Stimulated activated naive CD4-positive, alpha-beta T cell treated with Interleukin-2 at 50 U/mL for 16 hours (primary cell): ENCODE data around the gene PAIP2.
"Not testable (repeated sequence)": the region's sequence is repeated elsewhere in the genome, so short reads cannot be mapped to it uniquely, and the experiment has no call there.

Source experiments
- DNase-seq: peaks from one replicate; lab custom pipeline; 2025; lab: John Stamatoyannopoulos, UW

Gene PAIP2

GRCh38 chr5:139378101-139378825 is 36.6 kb downstream of the PAIP2 start:
- no peak for DNase-seq

- DNase-seq: no peak
Measured at GRCh38 chr5:139378941-139379361, 37.3 kb downstream of the PAIP2 start.

- DNase-seq: no peak
Measured at GRCh38 chr5:139379626-139380449, 38.2 kb downstream of the PAIP2 start.

- DNase-seq: no peak
Measured at GRCh38 chr5:139381837-139382761, 40.4 kb downstream of the PAIP2 start.

GRCh38 chr5:139382807-139383206 is 41.2 kb downstream of the PAIP2 start:
- no peak for DNase-seq

GRCh38 chr5:139383275-139383992 is 41.8 kb downstream of the PAIP2 start, which contains the start of gene SLC23A1:
SLC23A1 (minus strand) TSS chr5:139383297; CDS start chr5:139383253, 44 bp downstream.
- DNase-seq: no peak

- DNase-seq: no peak
Measured at GRCh38 chr5:139383993-139384590, 42.4 kb downstream of the PAIP2 start.

GRCh38 chr5:139384591-139385051 is 43.0 kb downstream of the PAIP2 start:
- no peak for DNase-seq

- no peak for DNase-seq
Measured at GRCh38 chr5:139385061-139386049, 43.7 kb downstream of the PAIP2 start.

GRCh38 chr5:139386050-139386438 is 44.4 kb downstream of the PAIP2 start:
- DNase-seq: no peak

GRCh38 chr5:139386956-139387355 is 45.3 kb downstream of the PAIP2 start:
- not testable (repeated sequence) for DNase-seq

GRCh38 chr5:139387611-139388197 is 46.0 kb downstream of the PAIP2 start:
- DNase-seq: no peak

- DNase-seq: no peak
Measured at GRCh38 chr5:139388198-139388821, 46.7 kb downstream of the PAIP2 start.

- DNase-seq: peak; percentile 60
Measured at GRCh38 chr5:139389701-139390638, 48.3 kb downstream of the PAIP2 start, which contains the start of gene MZB1. MZB1 (minus strand) TSS chr5:139389913; CDS start chr5:139389856, 57 bp downstream.

GRCh38 chr5:139390639-139391569 is 49.2 kb downstream of the PAIP2 start:
- DNase-seq: no peak

- no peak for DNase-seq
Measured at GRCh38 chr5:139391570-139392323, 50.1 kb downstream of the PAIP2 start.
